ENCODE data around the gene SLC38A9. TPM values are rescaled to one million over a fixed set of nuclear protein-coding genes. Genes with fewer than 3 reads are reported as not detected.

SLC38A9 gene
- total and polyA plus RNA-seq, 9 of the 15 experiments (the other 6 are each of a cell fraction or from before 2014, with no cell fraction given), result 14.0 to 34.5 (median 20.7) TPM

GRCh38 chr5:55712023-55712859 lies at the start of gene SLC38A9 (continued):
- no peak for TF ChIP-seq ZNF197 (CRISPR knock-in tag; IDR thresholded peaks at IDR 0.05; ENCODE audit: low read depth)
- TF ChIP-seq JUND (IDR thresholded peaks at IDR 0.05; ENCODE audit: borderline replicate concordance, low read depth, low read length), result peak; percentile 30; the same call in 1 of the 2 replicates
- no peak; the same call in 2 of the 3 replicates for TF ChIP-seq JUND (tag; IDR thresholded peaks at IDR 0.05; ENCODE audit: borderline replicate concordance, low read depth, low read length)
- TF ChIP-seq ELF2 (CRISPR knock-in tag; IDR thresholded peaks at IDR 0.05), result peak; percentile 90
- TF ChIP-seq ZNF143 (CRISPR knock-in tag; IDR thresholded peaks at IDR 0.05), result peak; percentile 96
- no peak for TF ChIP-seq SMAD4 (CRISPR knock-in tag; conservative IDR thresholded peaks at IDR 0.05)
- no peak for TF ChIP-seq NR2C2 (CRISPR knock-in tag; IDR thresholded peaks at IDR 0.05)
- TF ChIP-seq NR2C2 (tag; IDR thresholded peaks at IDR 0.05), result peak; percentile 61; the same call in 1 of the 2 replicates
- peak; percentile 42 for TF ChIP-seq HMGN3 (IDR thresholded peaks at IDR 0.05; ENCODE audit: borderline replicate concordance, extremely low read depth, insufficient read length, low read depth, low read length)
- TF ChIP-seq ZNF184 (CRISPR knock-in tag; IDR thresholded peaks at IDR 0.05), result no peak
- peak in 1 of 2 experiments; percentile 47; a peak in 1 of 4 replicates for TF ChIP-seq HDAC1 (IDR thresholded peaks at IDR 0.05)
- TF ChIP-seq POLR2AphosphoS5 (IDR thresholded peaks at IDR 0.05; ENCODE audit: control insufficient read depth, insufficient read depth, low read depth, low read length), result peak; percentile 58; the same call in 1 of the 2 replicates
- TF ChIP-seq NR2F6 (CRISPR knock-in tag; IDR thresholded peaks at IDR 0.05), result no peak
- peak; percentile 93 for TF ChIP-seq ZNF316 (IDR thresholded peaks at IDR 0.05)
- TF ChIP-seq PML (IDR thresholded peaks at IDR 0.05; ENCODE audit: low read length), result peak; percentile 56; the same call in 1 of the 2 replicates
- peak; percentile 78 for TF ChIP-seq SUPT5H (IDR thresholded peaks at IDR 0.05)
- peak; percentile 56; the same call in 1 of the 2 replicates for TF ChIP-seq ARID4B (CRISPR knock-in tag; IDR thresholded peaks at IDR 0.05)
- TF ChIP-seq STAT5A (IDR thresholded peaks at IDR 0.05; ENCODE audit: borderline replicate concordance, low read length), result no peak
- TF ChIP-seq ATF4 (CRISPR knock-in tag; IDR thresholded peaks at IDR 0.05), result no peak
- TF ChIP-seq CHD2 (IDR thresholded peaks at IDR 0.05; ENCODE audit: low read depth, low read length), result 0 out of 2 replicates have a peak, but pooled peaks have one; percentile 14
- no peak for TF ChIP-seq HLTF (IDR thresholded peaks at IDR 0.05)
- no peak for TF ChIP-seq ELK1 (CRISPR knock-in tag; IDR thresholded peaks at IDR 0.05)
